Gastrocnemius medialis (tissue), 4 donors: ENCODE results near the gene COL4A6. TPM values are rescaled to one million over a fixed set of nuclear protein-coding genes. Genes with fewer than 3 reads are reported as not detected.
A peak's percentile ranks its signal among the peaks of the same experiment; 100 is the strongest.

Experiments used
- ATAC-seq, 2 donors: fragments of 150-250 bp; one replicate each; pipeline ENCODE4 v1.9.1; 2016
- DNase-seq, 2 donors: peaks; one replicate each; pipeline ENCODE4 v3.0.0-alpha.2; 2019
- H3K27ac ChIP-seq, 4 donors: fragments of 200-600 bp; sonication (generic); 1 replicate in 1 of 4; 2 replicates in 3 of 4; pipeline ENCODE4 v1.5.1; 2016 to 2018; ENCODE audit warnings: mild to moderate bottlenecking in 2 of 4, moderate library complexity in 1 of 4
- H3K27me3 ChIP-seq, 3 donors: fragments of 200-600 bp; sonication (generic) in 2 of 3; 1 replicate in 1 of 3; 2 replicates in 2 of 3; pipeline versions ENCODE4 v1.5.1 to v1.6.0; 2016 to 2019; ENCODE audit warnings: mild to moderate bottlenecking in 1 of 3, moderate library complexity in 1 of 3
- H3K36me3 ChIP-seq, 2 donors: fragments of 200-600 bp; sonication (generic) in 1 of 2; one replicate each; pipeline ENCODE4 v1.5.1; 2017 to 2018
- H3K4me1 ChIP-seq, 2 donors: fragments of 200-600 bp; sonication (generic) in 1 of 2; one replicate each; pipeline ENCODE4 v1.5.1; 2016 to 2017; ENCODE audit warnings: mild to moderate bottlenecking in 2 of 2
- H3K4me3 ChIP-seq, 4 donors: fragments of 200-600 bp; sonication (generic) in 3 of 4; 1 replicate in 1 of 4; 2 replicates in 3 of 4; pipeline ENCODE4 v1.5.1; 2016 to 2019; ENCODE audit warnings: mild to moderate bottlenecking in 2 of 4
- H3K9me3 ChIP-seq, 3 donors: fragments of 200-600 bp; sonication (generic) in 2 of 3; 1 replicate in 1 of 3; 2 replicates in 2 of 3; pipeline ENCODE4 v1.5.1; 2016 to 2019
- CTCF ChIP-seq, 5 experiments: fragments of 450-650 bp in 3 of 5; fragments of 200-600 bp in 2 of 5; sonication (generic) in 2 of 5; IDR thresholded peaks in 4 of 5; conservative IDR thresholded peaks in 1 of 5; 1 replicate in 4 of 5; 2 replicates in 1 of 5; pipeline ENCODE4 v1.5.1; 2016 to 2019; ENCODE audit warnings: antibody characterized with exemption in 5 of 5, mild to moderate bottlenecking in 3 of 5, moderate library complexity in 3 of 5
- POLR2A ChIP-seq, 2 donors: fragments of 450-650 bp; IDR thresholded peaks; one replicate each; pipeline ENCODE4 v1.6.1; 2017; ENCODE audit warnings: antibody characterized with exemption in 2 of 2, mild to moderate bottlenecking in 2 of 2, moderate library complexity in 2 of 2
- in situ Hi-C, 4 donors: fragments of 200-750 bp; cut with MboI; loops; one replicate each; pipeline versions ENCODE4 v1.15.0 to v1.8.0; 2017; ENCODE audit warnings: low sequenced_read_pairs in 4 of 4
- intact Hi-C: fragments of 100-400 bp; cut with DNase I; formaldehyde crosslinking; loops from one replicate; pipeline ENCODE4 v1.15.1; 2023; ENCODE audit warnings: low total_unique reads
- total RNA-seq, 4 donors: library from RNA; depleted of rRNA; stranded (reverse); fragments of >200 nt; gene quantifications; one replicate each; pipeline versions ENCODE4 v1.1.0 to v1.2.3, GENCODE V29; 2016

COL4A6 gene
- total RNA-seq, 4 donors from 2014 or later, result 0.42 to 1.4 (median 0.81) TPM

GRCh38 chrX:108307132-108308085, 130.8 kb downstream of the COL4A6 start:
- DNase-seq, result peak; percentile 56 to 81
- no peaks in the 10 kb centered on the region for H3K36me3 ChIP-seq

GRCh38 chrX:108306086-108306485, 132.1 kb downstream of the COL4A6 start:
- in situ Hi-C loops, result no loop called here
- no peaks in the 10 kb centered on the region for H3K36me3 ChIP-seq
- intact Hi-C loops, result loop anchor here (5.0 to 10.0 kb wide), 2 partner anchors 79 to 136 kb away; no protein-coding TSS in a partner anchor
- no peaks in the 10 kb centered on the region for H3K27me3 ChIP-seq
- TF ChIP-seq POLR2A (IDR thresholded peaks at IDR 0.05) (no peak), CTCF (IDR thresholded peaks at IDR 0.05 in 4 of 5, conservative IDR thresholded peaks at IDR 0.05 in 1 of 5) (no peak)
- H3K9me3 ChIP-seq, result no peaks in the 10 kb centered on the region
- DNase-seq, result no peak
- ATAC-seq, result no peak
- peaks cover 6% of the 10 kb centered on the region in 2 donors for H3K4me1 ChIP-seq
- no peak overlapping the region for H3K27ac ChIP-seq
- H3K4me3 ChIP-seq, result no peak overlapping the region

More at GRCh38 chrX:108307132-108308085, 130.8 kb downstream of the COL4A6 start:
- in situ Hi-C loops, result no loop called here
- Histone ChIP-seq H3K9me3 (no peaks in the 10 kb centered on the region), H3K27me3 (no peaks in the 10 kb centered on the region), H3K4me1 (peaks cover 6 to 12% of the 10 kb centered on the region in 2 donors), H3K27ac (peak overlapping the region; percentile 30 to 75 (median 54)), H3K4me3 (no peak overlapping the region)
- intact Hi-C loops, result loop anchor here (5.0 to 10.0 kb wide), 2 partner anchors 77 to 135 kb away; no protein-coding TSS in a partner anchor
- no peak for TF ChIP-seq POLR2A (IDR thresholded peaks at IDR 0.05)
- TF ChIP-seq CTCF (IDR thresholded peaks at IDR 0.05 in 4 of 5, conservative IDR thresholded peaks at IDR 0.05 in 1 of 5), result peak in 1 of 5 experiments; percentile 17
- peak; percentile 98 to 99 for ATAC-seq

- H3K27me3 ChIP-seq, result no peaks in the 10 kb centered on the region
- no peak overlapping the region for H3K27ac ChIP-seq
- intact Hi-C loops, result loop anchor here (5.0 to 10.0 kb wide), 2 partner anchors 80 to 138 kb away; no protein-coding TSS in a partner anchor
- no peak for ATAC-seq
- in situ Hi-C loops, result no loop called here
- no peaks in the 10 kb centered on the region for H3K9me3 ChIP-seq
- TF ChIP-seq POLR2A (IDR thresholded peaks at IDR 0.05) (no peak), CTCF (IDR thresholded peaks at IDR 0.05 in 4 of 5, conservative IDR thresholded peaks at IDR 0.05 in 1 of 5) (no peak)
- H3K36me3 ChIP-seq, result no peaks in the 10 kb centered on the region
- peaks cover 6% of the 10 kb centered on the region in 2 donors for H3K4me1 ChIP-seq
- DNase-seq, result no peak
- H3K4me3 ChIP-seq, result no peak overlapping the region
Observed at GRCh38 chrX:108304757-108305156, 133.5 kb downstream of the COL4A6 start.

GRCh38 chrX:108304210-108304609, 134.0 kb downstream of the COL4A6 start:
- no peak for DNase-seq
- Histone ChIP-seq H3K4me3 (no peak overlapping the region), H3K27ac (no peak overlapping the region), H3K4me1 (peaks cover 6% of the 10 kb centered on the region in 2 donors), H3K27me3 (no peaks in the 10 kb centered on the region), H3K36me3 (no peaks in the 10 kb centered on the region), H3K9me3 (no peaks in the 10 kb centered on the region)
- TF ChIP-seq POLR2A (IDR thresholded peaks at IDR 0.05), result no peak
- TF ChIP-seq CTCF (IDR thresholded peaks at IDR 0.05 in 4 of 5, conservative IDR thresholded peaks at IDR 0.05 in 1 of 5), result peak in 4 of 5 experiments; percentile 15 to 49 (median 24)
- no peak for ATAC-seq
- intact Hi-C loops, result loop anchor here (10.0 kb wide), 1 partner anchor 81 kb away; no protein-coding TSS in a partner anchor
- in situ Hi-C loops, result no loop called here
